Neural crest cell (in vitro differentiated cells): ENCODE data around the gene TNFRSF19. TPM values are rescaled to one million over a fixed set of nuclear protein-coding genes. Genes with fewer than 3 reads are reported as not detected.

Source experiments
- DNase-seq: peaks from one replicate; pipeline ENCODE4 v3.0.0; 2021; ENCODE audit warnings: low read depth, mixed read lengths, low spot score
- H3K27ac Mint-ChIP-seq: one replicate; pipeline ENCODE4 v1.8.0; 2021; ENCODE audit warnings: mild to moderate bottlenecking, mixed read lengths; ENCODE audit not compliant: unreplicated experiment
- H3K27me3 Mint-ChIP-seq: 2 replicates; pipeline ENCODE4 v1.8.0; 2021; ENCODE audit warnings: low read depth, mild to moderate bottlenecking, mixed read lengths
- H3K36me3 Mint-ChIP-seq: 2 replicates; pipeline ENCODE4 v1.8.0; 2021; ENCODE audit warnings: low read depth, mild to moderate bottlenecking, mixed read lengths
- H3K4me1 Mint-ChIP-seq: 2 replicates; pipeline ENCODE4 v1.8.0; 2021; ENCODE audit warnings: mixed read lengths
- H3K4me3 Mint-ChIP-seq: one replicate; pipeline ENCODE4 v1.8.0; 2021; ENCODE audit warnings: mild to moderate bottlenecking, mixed read lengths
- H3K9me3 Mint-ChIP-seq: 2 replicates; pipeline ENCODE4 v1.8.0; 2021; ENCODE audit warnings: mixed read lengths
- total RNA-seq: library from RNA; stranded (reverse); gene quantifications from 2 replicates; pipeline ENCODE4 v1.2.1, GENCODE V29; 2021
- TF ChIP-seq, protein P1 (sequence below): fragments of 200-600 bp; sonication (generic); conservative IDR thresholded peaks from 2 replicates; pipeline ENCODE4 v1.5.0; 2021; ENCODE audit warnings: antibody characterized with exemption, mild to moderate bottlenecking

Gene TNFRSF19
- total RNA-seq, 1 donor from 2014 or later = 76.1 TPM

DNA sequence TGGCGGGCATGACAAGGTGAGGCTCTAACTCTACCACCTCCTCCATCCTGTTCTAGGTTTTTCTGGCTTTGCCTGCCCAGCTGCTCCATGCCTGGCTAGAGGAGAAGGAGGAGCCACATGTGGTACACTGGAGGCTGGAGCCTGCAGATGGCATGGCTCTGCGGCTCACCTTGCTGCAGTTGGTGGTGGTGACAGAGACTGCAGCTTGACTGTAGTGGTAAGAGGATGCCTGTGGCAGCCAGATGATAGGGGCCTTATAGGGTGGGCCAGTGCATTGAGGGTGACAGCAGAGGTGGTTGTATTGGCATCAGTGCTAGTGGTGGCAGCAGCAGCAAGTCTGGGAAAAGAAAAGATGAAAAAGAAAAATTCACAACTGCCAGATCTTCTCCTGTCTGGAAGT, 146.2 kb downstream of the TNFRSF19 start:
- peaks cover 10% of the 10 kb centered on the region for H3K9me3 Mint-ChIP-seq
- H3K27ac Mint-ChIP-seq = no peak overlapping the region
- no peak for DNase-seq
- peaks cover 11% of the 10 kb centered on the region for H3K36me3 Mint-ChIP-seq
- no peaks in the 10 kb centered on the region for H3K27me3 Mint-ChIP-seq
- TF ChIP-seq, protein P1, sequence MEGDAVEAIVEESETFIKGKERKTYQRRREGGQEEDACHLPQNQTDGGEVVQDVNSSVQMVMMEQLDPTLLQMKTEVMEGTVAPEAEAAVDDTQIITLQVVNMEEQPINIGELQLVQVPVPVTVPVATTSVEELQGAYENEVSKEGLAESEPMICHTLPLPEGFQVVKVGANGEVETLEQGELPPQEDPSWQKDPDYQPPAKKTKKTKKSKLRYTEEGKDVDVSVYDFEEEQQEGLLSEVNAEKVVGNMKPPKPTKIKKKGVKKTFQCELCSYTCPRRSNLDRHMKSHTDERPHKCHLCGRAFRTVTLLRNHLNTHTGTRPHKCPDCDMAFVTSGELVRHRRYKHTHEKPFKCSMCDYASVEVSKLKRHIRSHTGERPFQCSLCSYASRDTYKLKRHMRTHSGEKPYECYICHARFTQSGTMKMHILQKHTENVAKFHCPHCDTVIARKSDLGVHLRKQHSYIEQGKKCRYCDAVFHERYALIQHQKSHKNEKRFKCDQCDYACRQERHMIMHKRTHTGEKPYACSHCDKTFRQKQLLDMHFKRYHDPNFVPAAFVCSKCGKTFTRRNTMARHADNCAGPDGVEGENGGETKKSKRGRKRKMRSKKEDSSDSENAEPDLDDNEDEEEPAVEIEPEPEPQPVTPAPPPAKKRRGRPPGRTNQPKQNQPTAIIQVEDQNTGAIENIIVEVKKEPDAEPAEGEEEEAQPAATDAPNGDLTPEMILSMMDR = no peak
- H3K4me1 Mint-ChIP-seq = no peaks in the 10 kb centered on the region
- no peak overlapping the region for H3K4me3 Mint-ChIP-seq

DNA sequence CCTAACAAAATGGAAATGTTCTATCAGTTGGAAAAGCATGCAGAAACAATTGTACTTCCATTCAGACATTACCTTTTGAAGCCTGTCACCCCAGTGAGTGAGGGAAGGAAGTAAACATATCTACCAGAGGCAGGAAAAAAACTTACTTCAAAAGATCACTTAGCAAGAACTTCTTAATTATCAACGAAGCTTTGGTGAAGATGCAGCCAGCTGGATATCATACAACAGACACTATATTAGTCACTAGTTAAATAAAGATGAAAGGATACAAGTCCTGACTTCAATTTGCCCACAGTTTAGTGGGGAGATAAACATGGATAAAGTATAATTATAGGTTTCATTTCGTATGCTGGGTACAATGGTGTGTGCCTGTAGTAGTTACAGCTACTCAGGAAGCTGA, 148.8 kb downstream of the TNFRSF19 start:
- no peak overlapping the region for H3K27ac Mint-ChIP-seq
- DNase-seq = no peak
- TF ChIP-seq, protein P1 = no peak
- H3K27me3 Mint-ChIP-seq = no peaks in the 10 kb centered on the region
- no peak overlapping the region for H3K4me3 Mint-ChIP-seq
- peaks cover 2% of the 10 kb centered on the region for H3K9me3 Mint-ChIP-seq
- H3K4me1 Mint-ChIP-seq = peaks cover 23% of the 10 kb centered on the region
- peaks cover 2% of the 10 kb centered on the region for H3K36me3 Mint-ChIP-seq

DNA sequence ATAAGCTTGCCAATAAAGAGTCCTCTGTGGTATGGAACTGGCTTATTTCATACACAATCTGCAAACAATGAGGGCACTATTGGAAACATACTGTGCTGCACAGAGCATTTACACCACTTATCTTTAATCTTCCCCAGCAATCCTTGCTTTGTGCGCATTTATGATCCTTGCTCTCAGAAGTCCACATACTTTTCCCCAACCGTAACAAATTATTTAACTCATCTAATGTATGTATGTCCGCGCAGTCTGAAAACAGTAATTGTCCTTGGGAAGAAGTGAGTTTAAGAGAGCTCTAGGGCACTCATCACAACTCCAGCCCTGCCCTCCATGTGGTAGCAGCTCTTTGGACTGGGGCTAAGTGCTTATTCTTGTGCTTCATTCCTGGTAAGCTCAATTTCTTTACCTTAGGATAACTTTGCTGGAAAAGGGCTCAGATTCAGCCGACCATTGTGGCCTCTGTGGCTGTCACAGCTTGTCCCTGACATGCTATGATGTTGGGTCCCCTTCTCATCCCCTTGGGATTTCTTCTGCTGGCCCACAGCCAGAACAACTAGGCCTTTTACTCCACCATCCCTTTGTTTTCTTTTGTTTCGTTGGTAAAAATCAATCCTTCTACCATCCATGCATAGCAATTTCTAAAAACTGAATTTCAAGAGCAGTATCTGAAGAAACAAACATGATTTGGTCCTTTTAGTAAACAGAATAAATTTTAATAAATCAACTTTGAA, 152.7 kb downstream of the TNFRSF19 start:
- H3K4me3 Mint-ChIP-seq = no peak overlapping the region
- no peak for DNase-seq
- no peaks in the 10 kb centered on the region for H3K27me3 Mint-ChIP-seq
- peaks cover 31% of the 10 kb centered on the region for H3K4me1 Mint-ChIP-seq
- H3K9me3 Mint-ChIP-seq = peaks cover 2% of the 10 kb centered on the region
- no peaks in the 10 kb centered on the region for H3K36me3 Mint-ChIP-seq
- H3K27ac Mint-ChIP-seq = peak overlapping the region; percentile 0
- TF ChIP-seq, protein P1 = no peak

DNA sequence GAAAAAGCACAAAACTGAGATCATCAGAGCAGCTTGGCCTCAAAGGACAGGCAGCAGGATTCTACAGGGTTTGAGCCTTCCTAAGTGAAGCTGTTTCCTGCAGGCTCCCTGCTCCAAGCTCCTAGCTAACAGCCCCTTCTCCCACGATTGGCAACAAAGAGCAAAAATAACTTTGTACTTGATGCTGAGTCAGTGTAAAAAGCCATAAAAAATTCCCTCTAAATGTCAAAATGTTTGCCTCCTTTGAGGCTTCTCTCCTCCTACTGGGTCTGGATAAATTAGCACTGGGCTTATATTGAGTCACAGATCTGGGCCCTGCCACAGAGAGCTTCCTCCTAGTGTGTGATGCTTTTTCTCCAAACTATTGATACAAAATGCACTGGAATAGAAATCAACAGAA, 153.3 kb downstream of the TNFRSF19 start:
- Mint-ChIP-seq H3K9me3 (peaks cover 2% of the 10 kb centered on the region), H3K4me3 (no peak overlapping the region), H3K27ac (peak overlapping the region; percentile 70), H3K27me3 (no peaks in the 10 kb centered on the region), H3K36me3 (no peaks in the 10 kb centered on the region), H3K4me1 (peaks cover 31% of the 10 kb centered on the region)
- no peak for DNase-seq
- TF ChIP-seq, protein P1 = no peak

DNA sequence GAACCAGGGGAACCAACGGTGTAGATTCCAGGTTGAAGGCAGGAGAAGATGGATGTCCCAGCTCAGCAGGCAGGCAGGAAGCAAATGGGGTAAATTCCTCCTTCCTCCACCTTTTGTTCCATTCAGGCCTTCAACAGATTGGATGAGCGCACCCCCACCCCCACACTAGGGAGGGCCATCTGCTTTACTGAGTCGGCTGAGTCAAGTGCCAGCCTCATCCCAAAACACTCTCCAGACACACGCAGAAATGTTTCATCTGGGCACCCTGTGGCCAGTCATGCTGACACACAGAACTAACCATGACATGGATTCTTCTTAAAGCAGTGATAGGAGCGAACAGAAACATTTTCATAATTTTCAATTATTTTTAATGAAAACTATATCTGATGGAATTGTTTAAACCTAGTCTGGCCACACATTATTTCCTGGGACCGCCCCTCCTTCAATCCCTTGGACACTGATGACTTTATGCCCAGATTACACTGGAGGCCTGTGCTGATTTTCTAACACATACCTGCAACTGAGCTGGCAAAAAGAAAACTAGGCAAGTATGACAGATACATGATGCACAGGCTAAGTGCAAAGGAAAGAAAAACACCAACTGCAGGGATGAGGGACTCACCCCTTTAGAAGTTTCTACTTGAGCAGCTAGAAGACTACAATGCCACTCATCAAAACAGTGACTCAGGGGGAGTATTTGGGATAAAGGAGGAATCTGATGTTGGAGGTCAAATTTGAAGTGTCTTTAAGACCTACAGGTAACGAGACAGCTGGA, 154.2 kb downstream of the TNFRSF19 start:
- TF ChIP-seq, protein P1 = no peak
- no peak for DNase-seq
- Mint-ChIP-seq H3K36me3 (no peaks in the 10 kb centered on the region), H3K4me3 (no peak overlapping the region), H3K4me1 (peaks cover 31% of the 10 kb centered on the region), H3K27me3 (no peaks in the 10 kb centered on the region), H3K9me3 (peaks cover 2% of the 10 kb centered on the region), H3K27ac (no peak overlapping the region)

Other genes with a start within 250 kb of the TNFRSF19 start
- gene SACS, start 136.7 kb upstream of the TNFRSF19 start, total RNA-seq = 75.4 and 80.5 TPM in 2 replicates